ENCODE measurements around the gene SURF2. TPM values are rescaled to one million over a fixed set of nuclear protein-coding genes. Genes with fewer than 3 reads are reported as not detected.

Gene SURF2
- total RNA-seq, 1 donor = 12.5 TPM

GRCh38 chr9:133349965-133350616 lies 6.3 kb upstream of the SURF2 start:
- no peak for DNase-seq (ENCODE audit: low read depth)
- no peak for TF ChIP-seq CTCF (IDR thresholded peaks at IDR 0.05; ENCODE audit: insufficient read depth, low read length)
- no peak overlapping the region for H3K4me3 ChIP-seq (ENCODE audit: low read depth, low read length)

GRCh38 chr9:133351526-133351907 lies 4.8 kb upstream of the SURF2 start:
- peak; percentile 39 for DNase-seq (ENCODE audit: low read depth)
- no peak for TF ChIP-seq CTCF (IDR thresholded peaks at IDR 0.05; ENCODE audit: insufficient read depth, low read length)

GRCh38 chr9:133351908-133352634 lies 4.3 kb upstream of the SURF2 start:
- DNase-seq (ENCODE audit: low read depth) = peak; percentile 56
- peak; percentile 64 for TF ChIP-seq CTCF (IDR thresholded peaks at IDR 0.05; ENCODE audit: insufficient read depth, low read length)
- no peak overlapping the region for H3K4me3 ChIP-seq (ENCODE audit: low read depth, low read length)

More at GRCh38 chr9:133351526-133351907, 4.8 kb upstream of the SURF2 start:
- H3K4me3 ChIP-seq (ENCODE audit: low read depth, low read length) = no peak overlapping the region

- H3K4me3 ChIP-seq (ENCODE audit: low read depth, low read length) = no peak overlapping the region
- DNase-seq (ENCODE audit: low read depth) = no peak
- no peak for TF ChIP-seq CTCF (IDR thresholded peaks at IDR 0.05; ENCODE audit: insufficient read depth, low read length)
Observed at GRCh38 chr9:133352635-133353340, 3.6 kb upstream of the SURF2 start.

- DNase-seq (ENCODE audit: low read depth) = no peak
- no peak for TF ChIP-seq CTCF (IDR thresholded peaks at IDR 0.05; ENCODE audit: insufficient read depth, low read length)
Observed at GRCh38 chr9:133353548-133353947, 2.8 kb upstream of the SURF2 start.

GRCh38 chr9:133354766-133355165 lies 1.6 kb upstream of the SURF2 start:
- H3K4me3 ChIP-seq (ENCODE audit: low read depth, low read length) = no peak overlapping the region
- DNase-seq (ENCODE audit: low read depth) = no peak
- TF ChIP-seq CTCF (IDR thresholded peaks at IDR 0.05; ENCODE audit: insufficient read depth, low read length) = no peak

More at GRCh38 chr9:133353548-133353947, 2.8 kb upstream of the SURF2 start:
- H3K4me3 ChIP-seq (ENCODE audit: low read depth, low read length) = no peak overlapping the region
